OCI-LY7 (cell line): Measurements from ENCODE around the gene FASTK.

ENCODE experiments used
- EZH2phosphoT487 ChIP-seq: fragments of 200-600 bp; sonication (generic); IDR thresholded peaks from 2 replicates; pipeline ENCODE4 v1.6.1; 2018; ENCODE audit warnings: low read depth, borderline replicate concordance, mild to moderate bottlenecking, mixed run types, antibody characterized with exemption, low read length, moderate library complexity, mixed read lengths
- TF ChIP-seq, protein P1 (sequence below): fragments of 200-600 bp; sonication (generic); conservative IDR thresholded peaks from 2 replicates; pipeline ENCODE4 v1.5.1; 2014; ENCODE audit warnings: mild to moderate bottlenecking, antibody characterized with exemption, low read length, moderate library complexity, mixed read lengths

DNA sequence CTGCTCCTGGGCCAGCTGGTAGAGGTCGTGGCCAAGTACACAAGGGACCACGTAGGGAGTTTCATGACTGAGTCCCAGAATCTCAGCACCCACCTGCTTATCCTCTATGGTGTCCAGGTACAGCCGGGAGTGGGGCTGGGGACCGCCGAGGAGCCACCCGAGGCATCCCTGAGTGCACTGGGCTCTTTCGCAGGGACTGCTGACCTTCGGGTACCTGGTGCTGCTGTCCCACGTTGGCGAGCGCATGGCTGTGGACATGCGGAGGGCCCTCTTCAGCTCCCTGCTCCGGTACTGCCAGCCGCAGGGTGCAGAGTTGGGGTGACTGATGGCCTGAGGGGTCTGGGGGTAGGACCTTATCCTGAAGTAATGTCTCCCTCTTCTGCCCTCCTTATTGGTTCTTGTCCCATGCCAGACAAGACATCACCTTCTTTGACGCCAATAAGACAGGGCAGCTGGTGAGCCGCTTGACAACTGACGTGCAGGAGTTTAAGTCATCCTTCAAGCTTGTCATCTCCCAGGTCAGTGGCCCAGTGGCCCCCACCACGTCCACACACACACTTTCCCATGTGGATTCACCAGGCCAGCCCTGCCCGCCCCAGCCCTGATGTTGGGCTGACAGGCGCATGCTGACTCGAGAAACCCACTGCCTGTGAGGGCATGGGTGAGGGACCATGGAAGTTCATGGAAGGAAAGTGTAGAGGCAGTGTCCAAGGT is 46.1 kb downstream of the FASTK start:
- TF ChIP-seq EZH2phosphoT487, result no peak
- TF ChIP-seq, protein P1, sequence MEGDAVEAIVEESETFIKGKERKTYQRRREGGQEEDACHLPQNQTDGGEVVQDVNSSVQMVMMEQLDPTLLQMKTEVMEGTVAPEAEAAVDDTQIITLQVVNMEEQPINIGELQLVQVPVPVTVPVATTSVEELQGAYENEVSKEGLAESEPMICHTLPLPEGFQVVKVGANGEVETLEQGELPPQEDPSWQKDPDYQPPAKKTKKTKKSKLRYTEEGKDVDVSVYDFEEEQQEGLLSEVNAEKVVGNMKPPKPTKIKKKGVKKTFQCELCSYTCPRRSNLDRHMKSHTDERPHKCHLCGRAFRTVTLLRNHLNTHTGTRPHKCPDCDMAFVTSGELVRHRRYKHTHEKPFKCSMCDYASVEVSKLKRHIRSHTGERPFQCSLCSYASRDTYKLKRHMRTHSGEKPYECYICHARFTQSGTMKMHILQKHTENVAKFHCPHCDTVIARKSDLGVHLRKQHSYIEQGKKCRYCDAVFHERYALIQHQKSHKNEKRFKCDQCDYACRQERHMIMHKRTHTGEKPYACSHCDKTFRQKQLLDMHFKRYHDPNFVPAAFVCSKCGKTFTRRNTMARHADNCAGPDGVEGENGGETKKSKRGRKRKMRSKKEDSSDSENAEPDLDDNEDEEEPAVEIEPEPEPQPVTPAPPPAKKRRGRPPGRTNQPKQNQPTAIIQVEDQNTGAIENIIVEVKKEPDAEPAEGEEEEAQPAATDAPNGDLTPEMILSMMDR, result no peak
